ENCODE results near the gene CHCHD3. TPM values are rescaled to one million over a fixed set of nuclear protein-coding genes. Genes with fewer than 3 reads are reported as not detected.

CHCHD3 gene
- total and polyA plus RNA-seq, 9 of the 15 experiments (the other 6 are each of a cell fraction or from before 2014, with no cell fraction given): 66.2 to 279 (median 204) TPM

DNA sequence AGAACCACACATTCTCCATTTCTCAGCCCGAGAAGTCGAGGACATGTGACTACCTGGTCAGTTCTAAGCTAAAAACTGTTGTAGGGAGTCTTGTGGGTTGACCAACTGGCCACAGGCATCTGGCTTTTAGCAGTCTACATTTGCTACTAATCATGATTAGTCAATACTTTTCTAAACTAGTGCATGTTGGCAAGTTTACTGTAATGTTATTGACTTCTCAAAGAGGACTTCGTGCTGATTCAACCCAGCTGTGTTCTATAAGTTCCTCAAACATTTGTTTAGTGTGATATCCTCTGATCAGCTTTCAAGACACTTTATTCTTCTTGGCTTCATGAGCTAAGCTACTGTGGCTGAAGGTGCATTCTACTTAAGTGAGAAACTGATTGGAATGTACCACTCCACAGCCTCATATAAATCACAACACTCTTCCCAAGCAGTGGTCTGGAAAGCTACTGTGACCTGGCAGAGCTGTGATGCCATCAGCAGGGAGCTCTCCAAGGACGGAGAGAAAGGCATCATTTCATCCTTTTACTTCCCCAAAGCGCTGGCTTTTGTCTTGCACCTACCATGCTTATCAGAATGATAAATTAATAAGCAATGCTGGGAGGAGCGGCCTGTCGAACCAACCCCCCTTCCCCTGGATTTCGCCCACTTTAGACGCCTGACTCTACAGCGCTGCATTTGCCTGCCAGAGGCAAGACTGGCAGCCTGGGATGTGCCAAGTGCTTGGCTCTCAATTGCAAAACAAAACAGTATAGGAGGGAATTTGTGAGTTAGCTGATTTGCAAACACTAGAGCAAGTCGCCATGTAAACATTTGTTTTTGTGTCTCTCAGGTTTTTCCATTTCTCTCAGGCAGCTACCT lies 298.9 kb downstream of the CHCHD3 start:
- 83% methylated on average over 11 of the region's 11 CpGs for WGBS (ENCODE audit: insufficient coverage, low coverage, missing lambda C conversion rate)
- POLR2A ChIA-PET: interaction anchor here (0.6 to 1.7 kb wide), 3 partner anchors 9 to 274 kb away, joined by 3 to 6 read pairs (median 4); no protein-coding TSS in a partner anchor

More for the DNA sequence above, 298.9 kb downstream of the CHCHD3 start:
- Histone ChIP-seq H4K20me1 (replicated peaks; ENCODE audit: control insufficient read depth, insufficient read depth, low read length) (no peaks in the 10 kb centered on the region), H3K27me3 (ENCODE audit: control insufficient read depth in 2 of 2, insufficient read depth in 2 of 2, low read length in 2 of 2) (peaks cover 0 to 9% of the 10 kb centered on the region in 2 experiments; a peak in 1 of 5 replicates), H3K9ac (ENCODE audit: insufficient read depth in 1 of 2, low read depth in 2 of 2, low read length in 2 of 2) (no peak overlapping the region), H3K4me3 (no peak overlapping the region), H3K36me3 (ENCODE audit: control insufficient read depth, insufficient read depth, low read length) (peaks cover 39% of the 10 kb centered on the region; the same call in 2 of the 3 replicates), H3K79me2 (ENCODE audit: control insufficient read depth, insufficient read depth, low read length) (no peaks in the 10 kb centered on the region), H2AFZ (ENCODE audit: low read depth, low read length) (no peak overlapping the region), H3K4me2 (ENCODE audit: insufficient read depth, low read length) (no peak overlapping the region), H3K27ac (ENCODE audit: extremely low read depth, low read depth, low read length) (no peak overlapping the region), H3K9me1 (ENCODE audit: control insufficient read depth, insufficient read depth, low read length) (no peaks in the 10 kb centered on the region), H3K4me1 (replicated peaks in 1 of 2; ENCODE audit: control insufficient read depth in 2 of 2, insufficient read depth in 2 of 2, low read length in 2 of 2) (no peaks in the 10 kb centered on the region), H3K9me3 (replicated peaks; ENCODE audit: control insufficient read depth, insufficient read depth, low read depth, low read length) (no peaks in the 10 kb centered on the region)
- CTCF ChIA-PET (ENCODE audit: low intra/inter-chr PET ratio): no interaction called here
- TF ChIP-seq, protein P1, sequence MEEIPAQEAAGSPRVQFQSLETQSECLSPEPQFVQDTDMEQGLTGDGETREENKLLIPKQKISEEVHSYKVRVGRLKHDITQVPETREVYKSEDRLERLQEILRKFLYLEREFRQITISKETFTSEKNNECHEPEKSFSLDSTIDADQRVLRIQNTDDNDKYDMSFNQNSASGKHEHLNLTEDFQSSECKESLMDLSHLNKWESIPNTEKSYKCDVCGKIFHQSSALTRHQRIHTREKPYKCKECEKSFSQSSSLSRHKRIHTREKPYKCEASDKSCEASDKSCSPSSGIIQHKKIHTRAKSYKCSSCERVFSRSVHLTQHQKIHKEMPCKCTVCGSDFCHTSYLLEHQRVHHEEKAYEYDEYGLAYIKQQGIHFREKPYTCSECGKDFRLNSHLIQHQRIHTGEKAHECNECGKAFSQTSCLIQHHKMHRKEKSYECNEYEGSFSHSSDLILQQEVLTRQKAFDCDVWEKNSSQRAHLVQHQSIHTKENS (CRISPR knock-in tag; IDR thresholded peaks at IDR 0.05): no peak
- TF ChIP-seq CREBBP (IDR thresholded peaks at IDR 0.05; ENCODE audit: low read depth, low read length) (no peak), ZFP30 (CRISPR knock-in tag; IDR thresholded peaks at IDR 0.05; ENCODE audit: borderline replicate concordance) (no peak), SMAD2 (IDR thresholded peaks at IDR 0.05; ENCODE audit: low read depth, low read length) (no peak), ZNF143 (CRISPR knock-in tag; IDR thresholded peaks at IDR 0.05) (no peak)
- TF ChIP-seq, protein P2, sequence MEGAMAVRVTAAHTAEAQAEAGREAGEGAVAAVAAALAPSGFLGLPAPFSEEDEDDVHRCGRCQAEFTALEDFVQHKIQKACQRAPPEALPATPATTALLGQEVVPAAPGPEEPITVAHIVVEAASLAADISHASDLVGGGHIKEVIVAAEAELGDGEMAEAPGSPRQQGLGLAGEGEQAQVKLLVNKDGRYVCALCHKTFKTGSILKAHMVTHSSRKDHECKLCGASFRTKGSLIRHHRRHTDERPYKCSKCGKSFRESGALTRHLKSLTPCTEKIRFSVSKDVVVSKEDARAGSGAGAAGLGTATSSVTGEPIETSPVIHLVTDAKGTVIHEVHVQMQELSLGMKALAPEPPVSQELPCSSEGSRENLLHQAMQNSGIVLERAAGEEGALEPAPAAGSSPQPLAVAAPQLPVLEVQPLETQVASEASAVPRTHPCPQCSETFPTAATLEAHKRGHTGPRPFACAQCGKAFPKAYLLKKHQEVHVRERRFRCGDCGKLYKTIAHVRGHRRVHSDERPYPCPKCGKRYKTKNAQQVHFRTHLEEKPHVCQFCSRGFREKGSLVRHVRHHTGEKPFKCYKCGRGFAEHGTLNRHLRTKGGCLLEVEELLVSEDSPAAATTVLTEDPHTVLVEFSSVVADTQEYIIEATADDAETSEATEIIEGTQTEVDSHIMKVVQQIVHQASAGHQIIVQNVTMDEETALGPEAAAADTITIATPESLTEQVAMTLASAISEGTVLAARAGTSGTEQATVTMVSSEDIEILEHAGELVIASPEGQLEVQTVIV (CRISPR knock-in tag; IDR thresholded peaks at IDR 0.05; ENCODE audit: borderline replicate concordance): no peak
- BruUV-seq (replicated peaks): no TSS peak
- in situ Hi-C loops (cut with MboI) (no loop called here), intact Hi-C loops (cut with micrococcal nuclease) (no loop called here)
- no peak for ATAC-seq
- FAIRE-seq: peak; percentile 48
- no peak for DNase-seq (ENCODE audit: extremely low read depth in 1 of 4, low spot score in 3 of 4)

All from K562 (cell line).